Medulla oblongata (tissue), 1 donor: ENCODE measurements around the gene RTF2.
"Not testable (repeated sequence)": the region's sequence is repeated elsewhere in the genome, so short reads cannot be mapped to it uniquely, and the experiment has no call there.

Source experiments
- DNase-seq: peaks from one replicate; pipeline ENCODE4 v3.0.0-alpha.2; 2015; ENCODE audit errors: extremely low spot score

The RTF2 gene

GRCh38 chr20:56488566-56488965 lies 20.1 kb downstream of the RTF2 start:
- DNase-seq, result no peak

- DNase-seq, result no peak
These were observed 32.7 kb downstream of the RTF2 start for GRCh38 chr20:56501116-56501515.

GRCh38 chr20:56503916-56504315 lies 35.5 kb downstream of the RTF2 start:
- no peak for DNase-seq

GRCh38 chr20:56504373-56505005 lies 36.1 kb downstream of the RTF2 start:
- DNase-seq, result no peak

GRCh38 chr20:56506103-56506502 lies 37.7 kb downstream of the RTF2 start:
- DNase-seq, result no peak

GRCh38 chr20:56511926-56512325 lies 43.5 kb downstream of the RTF2 start:
- DNase-seq, result no peak

- DNase-seq, result no peak
These were observed 45.0 kb downstream of the RTF2 start for GRCh38 chr20:56513161-56514150.

GRCh38 chr20:56516631-56517030 lies 48.2 kb downstream of the RTF2 start:
- peak; percentile 82 for DNase-seq

- DNase-seq, result peak; percentile 27
These were observed 48.8 kb downstream of the RTF2 start for GRCh38 chr20:56517211-56517610.

- peak; percentile 51 for DNase-seq
These were observed 49.2 kb downstream of the RTF2 start for GRCh38 chr20:56517641-56518040.

- DNase-seq, result no peak
These were observed 49.7 kb downstream of the RTF2 start for GRCh38 chr20:56518126-56518525.

- no peak for DNase-seq
These were observed 50.4 kb downstream of the RTF2 start for GRCh38 chr20:56518721-56519398.

GRCh38 chr20:56519551-56519950 lies 51.1 kb downstream of the RTF2 start:
- DNase-seq, result no peak

GRCh38 chr20:56520180-56520579 lies 51.8 kb downstream of the RTF2 start:
- DNase-seq, result no peak

- DNase-seq, result not testable (repeated sequence)
These were observed 52.4 kb downstream of the RTF2 start for GRCh38 chr20:56520746-56521354.

GRCh38 chr20:56522311-56522710 lies 53.9 kb downstream of the RTF2 start:
- no peak for DNase-seq

GRCh38 chr20:56524444-56524843 lies 56.0 kb downstream of the RTF2 start, which contains the start of gene FAM209A:
TSS of gene FAM209A (plus strand) at chr20:56524744. CDS start at chr20:56524809, 65 bp downstream.
- not testable (repeated sequence) for DNase-seq

- DNase-seq, result no peak
These were observed 59.1 kb downstream of the RTF2 start for GRCh38 chr20:56527521-56527920.

- not testable (repeated sequence) for DNase-seq
These were observed 64.5 kb downstream of the RTF2 start, which contains the start of gene FAM209B for GRCh38 chr20:56532946-56533345. TSS of gene FAM209B (plus strand) at chr20:56533246. CDS start at chr20:56533342, 96 bp downstream.

GRCh38 chr20:56537997-56538396 lies 69.6 kb downstream of the RTF2 start:
- DNase-seq, result no peak

- DNase-seq, result no peak
These were observed 72.0 kb downstream of the RTF2 start for GRCh38 chr20:56540415-56540814.
